GM18517 (cell line): Measurements from ENCODE around the gene IL9.
A peak's percentile ranks its signal among the peaks of the same experiment; 100 is the strongest.

Experiments used
- ATAC-seq: cut with Tn5 transposase; IDR thresholded peaks from one replicate; pipeline ENCODE4 v1.9.1; 2021; ENCODE audit warnings: mild to moderate bottlenecking, moderate library complexity; ENCODE audit not compliant: unreplicated experiment

Gene IL9

GRCh38 chr5:135891791-135892190, 3.9 kb downstream of the IL9 start:
- no peak for ATAC-seq

GRCh38 chr5:135891268-135891667, 4.4 kb downstream of the IL9 start:
- no peak for ATAC-seq

- peak; percentile 72 for ATAC-seq
Observed at GRCh38 chr5:135890867-135891266, 4.8 kb downstream of the IL9 start.

- no peak for ATAC-seq
Observed at GRCh38 chr5:135890296-135890695, 5.3 kb downstream of the IL9 start.

GRCh38 chr5:135887881-135888614, 7.6 kb downstream of the IL9 start:
- no peak for ATAC-seq

GRCh38 chr5:135887447-135887864, 8.2 kb downstream of the IL9 start:
- peak; percentile 88 for ATAC-seq

GRCh38 chr5:135886136-135886535, 9.5 kb downstream of the IL9 start:
- no peak for ATAC-seq

GRCh38 chr5:135885031-135885430, 10.6 kb downstream of the IL9 start:
- no peak for ATAC-seq

- no peak for ATAC-seq
Observed at GRCh38 chr5:135883441-135883840, 12.2 kb downstream of the IL9 start.

GRCh38 chr5:135883026-135883425, 12.6 kb downstream of the IL9 start:
- no peak for ATAC-seq

GRCh38 chr5:135881819-135882218, 13.8 kb downstream of the IL9 start:
- no peak for ATAC-seq

GRCh38 chr5:135881244-135881643, 14.4 kb downstream of the IL9 start:
- no peak for ATAC-seq

- no peak for ATAC-seq
Observed at GRCh38 chr5:135880801-135881200, 14.8 kb downstream of the IL9 start.

GRCh38 chr5:135880278-135880677, 15.4 kb downstream of the IL9 start:
- ATAC-seq = no peak

- no peak for ATAC-seq
Observed at GRCh38 chr5:135879591-135879990, 16.1 kb downstream of the IL9 start.

- no peak for ATAC-seq
Observed at GRCh38 chr5:135878156-135878620, 17.5 kb downstream of the IL9 start.

- no peak for ATAC-seq
Observed at GRCh38 chr5:135877570-135878155, 18.0 kb downstream of the IL9 start.

GRCh38 chr5:135876146-135876545, 19.5 kb downstream of the IL9 start:
- no peak for ATAC-seq

- ATAC-seq = no peak
Observed at GRCh38 chr5:135875567-135875966, 20.1 kb downstream of the IL9 start.

- ATAC-seq = no peak
Observed at GRCh38 chr5:135874461-135874860, 21.2 kb downstream of the IL9 start.

- ATAC-seq = no peak
Observed at GRCh38 chr5:135873831-135874230, 21.8 kb downstream of the IL9 start.

GRCh38 chr5:135871268-135871915, 24.2 kb downstream of the IL9 start:
- ATAC-seq = no peak
